Pancreas (tissue), 10 donors: ENCODE measurements around the gene FAM76B. TPM values are rescaled to one million over a fixed set of nuclear protein-coding genes. Genes with fewer than 3 reads are reported as not detected.

Experiments
- ATAC-seq, 4 donors: fragments of 200-7000 bp; cut with Tn5 transposase; one replicate each; pipeline versions ENCODE4 v1.8.0 to v1.9.1; 2020; ENCODE audit warnings: mild to moderate bottlenecking in 4 of 4, moderate library complexity in 4 of 4
- DNase-seq, 6 donors: peaks; one replicate each; pipeline ENCODE4 v3.0.0-alpha.2; 2020
- FAIRE-seq: peaks from 2 replicates; lab custom pipeline; 2012; peaks lifted over from hg19 to GRCh38; lab: Jason Lieb, UNC
- H3K27ac ChIP-seq, 4 donors: fragments of 200-600 bp; sonication (generic); 1 replicate in 3 of 4; 2 replicates in 1 of 4; pipeline versions ENCODE4 v1.5.0 to v1.8.0; 2020
- H3K27me3 ChIP-seq, 4 donors: fragments of 200-600 bp; one replicate each; pipeline ENCODE4 v1.8.0; 2021
- H3K36me3 ChIP-seq, 3 donors: fragments of 200-600 bp; sonication (generic) in 1 of 3; one replicate each; pipeline versions ENCODE4 v1.5.0 to v1.8.0; 2020 to 2021
- H3K4me1 ChIP-seq, 3 donors: fragments of 200-600 bp; one replicate each; pipeline ENCODE4 v1.8.0; 2021
- H3K4me3 ChIP-seq, 4 donors: fragments of 200-600 bp; sonication (generic) in 2 of 4; one replicate each; pipeline versions ENCODE4 v1.5.0 to v1.8.0; 2020 to 2021
- H3K9me3 ChIP-seq, 4 donors: fragments of 200-600 bp; one replicate each; pipeline ENCODE4 v1.8.0; 2021
- WGBS, 2 donors: extraction: QIAGEN DNeasy Blood & Tissue Kit; methylation state at CpG; one replicate each; pipeline ENCODE4 v1.1.7; 2013; 5-methylcytosine and 5-hydroxymethylcytosine counted together
- intact Hi-C, 3 donors: fragments of 100-400 bp; cut with DNase I; formaldehyde crosslinking; loops; one replicate each; pipeline versions ENCODE4 v1.11.1 to v1.14.2; 2022
- polyA plus RNA-seq, 2 donors: library from polyadenylated mRNA; stranded (reverse); fragments of 200-250 nt; gene quantifications; one replicate each; pipeline ENCODE4 v1.2.3, GENCODE V29; 2013
- total RNA-seq, 6 donors: library from RNA; stranded (reverse); fragmentation: NEBNext Ultra II Directional in 4 of 6; extraction: Animal tissue kit (Norgen Biotek cat#: 25700) in 4 of 6; gene quantifications; one replicate each; pipeline versions ENCODE4 v1.2.1 to v1.2.4, GENCODE V29; 2021 to 2023
- TF ChIP-seq, protein P1 (sequence below), 4 donors: fragments of 200-600 bp; sonication (generic) in 3 of 4; IDR thresholded peaks; one replicate each; pipeline versions ENCODE4 v1.5.0 to v1.8.0; 2021; ENCODE audit warnings: antibody characterized with exemption in 4 of 4
- donor health status: healthy with polysubstance abuse.
- donor health status: DM: no; HTN: no; CAD: no; lungs with moderate emphysema.
- donor health status: DM: no; HTN: no; CAD: no.
- donor health status: control.
- donor health status: control.
- donor health status: Bipolar disorder and iron deficiency.
- donor health status: DM: yes; HTN: yes; CAD: no.
- donor health status: DM: no; HTN: no; CAD: no.
- donor health status: DM: no; HTN: no; CAD: no.
- donor health status: DM: yes; HTN: yes; CAD: no.

FAM76B gene
- total and polyA plus RNA-seq, 8 donors, result 7.1 to 16.7 (median 9.3) TPM

DNA sequence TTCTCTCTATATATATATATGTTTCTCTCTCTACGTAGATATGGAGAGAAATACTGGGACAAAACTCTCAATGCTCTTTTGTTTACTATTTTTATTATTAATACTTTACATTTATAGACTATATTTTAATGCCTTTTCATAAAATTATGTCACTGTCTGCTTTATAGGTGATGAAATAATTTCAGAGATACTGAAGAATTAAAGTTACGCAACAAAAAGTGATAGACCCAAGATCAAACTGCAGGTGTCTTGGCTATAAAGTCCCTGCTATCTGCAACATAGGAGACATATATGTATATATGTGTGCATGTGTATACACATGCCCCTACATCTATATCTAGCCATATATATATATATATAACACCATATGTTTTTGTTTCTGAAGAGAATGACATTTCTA, 60.8 kb downstream of the FAM76B start:
- FAIRE-seq (no peak), ATAC-seq (no peak), DNase-seq (no peak)
- Histone ChIP-seq H3K27me3 (peaks cover 0 to 5% (median 0%) of the 10 kb centered on the region in 4 donors), H3K4me3 (no peak overlapping the region), H3K4me1 (peaks cover 0 to under 1% (median 0%) of the 10 kb centered on the region in 3 donors), H3K27ac (no peak overlapping the region), H3K36me3 (no peaks in the 10 kb centered on the region), H3K9me3 (no peaks in the 10 kb centered on the region)
- TF ChIP-seq, protein P1, sequence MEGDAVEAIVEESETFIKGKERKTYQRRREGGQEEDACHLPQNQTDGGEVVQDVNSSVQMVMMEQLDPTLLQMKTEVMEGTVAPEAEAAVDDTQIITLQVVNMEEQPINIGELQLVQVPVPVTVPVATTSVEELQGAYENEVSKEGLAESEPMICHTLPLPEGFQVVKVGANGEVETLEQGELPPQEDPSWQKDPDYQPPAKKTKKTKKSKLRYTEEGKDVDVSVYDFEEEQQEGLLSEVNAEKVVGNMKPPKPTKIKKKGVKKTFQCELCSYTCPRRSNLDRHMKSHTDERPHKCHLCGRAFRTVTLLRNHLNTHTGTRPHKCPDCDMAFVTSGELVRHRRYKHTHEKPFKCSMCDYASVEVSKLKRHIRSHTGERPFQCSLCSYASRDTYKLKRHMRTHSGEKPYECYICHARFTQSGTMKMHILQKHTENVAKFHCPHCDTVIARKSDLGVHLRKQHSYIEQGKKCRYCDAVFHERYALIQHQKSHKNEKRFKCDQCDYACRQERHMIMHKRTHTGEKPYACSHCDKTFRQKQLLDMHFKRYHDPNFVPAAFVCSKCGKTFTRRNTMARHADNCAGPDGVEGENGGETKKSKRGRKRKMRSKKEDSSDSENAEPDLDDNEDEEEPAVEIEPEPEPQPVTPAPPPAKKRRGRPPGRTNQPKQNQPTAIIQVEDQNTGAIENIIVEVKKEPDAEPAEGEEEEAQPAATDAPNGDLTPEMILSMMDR (IDR thresholded peaks at IDR 0.05), result no peak
- WGBS, 2 donors, result 94 to 96% methylated on average over 2 of the region's 2 CpGs
- intact Hi-C loops, result no loop called here

DNA sequence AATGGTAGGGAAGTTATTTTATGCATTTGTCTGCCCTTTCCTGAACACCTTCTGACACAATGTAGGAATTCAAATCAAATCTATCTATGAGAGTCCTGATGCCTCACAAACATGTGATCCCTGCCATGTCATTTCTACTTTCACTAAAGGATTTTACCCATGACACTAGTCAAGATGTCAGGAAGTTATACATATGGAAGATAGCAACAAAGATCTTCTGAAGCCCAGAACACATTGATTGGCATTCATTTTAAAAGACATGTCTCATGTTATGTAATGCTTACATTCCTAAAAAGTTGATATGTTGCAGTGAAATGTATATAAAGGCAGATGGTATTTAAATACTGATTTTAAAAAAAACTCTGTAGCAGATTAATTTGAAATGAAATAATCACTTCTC, 61.5 kb downstream of the FAM76B start:
- TF ChIP-seq, protein P1 (IDR thresholded peaks at IDR 0.05), result no peak
- DNase-seq (no peak), ATAC-seq (no peak), FAIRE-seq (no peak)
- Histone ChIP-seq H3K4me3 (no peak overlapping the region), H3K27ac (no peak overlapping the region), H3K9me3 (no peaks in the 10 kb centered on the region), H3K4me1 (no peaks in the 10 kb centered on the region), H3K27me3 (peaks cover 0 to 5% (median 0%) of the 10 kb centered on the region in 4 donors), H3K36me3 (no peaks in the 10 kb centered on the region)
- intact Hi-C loops, result no loop called here

DNA sequence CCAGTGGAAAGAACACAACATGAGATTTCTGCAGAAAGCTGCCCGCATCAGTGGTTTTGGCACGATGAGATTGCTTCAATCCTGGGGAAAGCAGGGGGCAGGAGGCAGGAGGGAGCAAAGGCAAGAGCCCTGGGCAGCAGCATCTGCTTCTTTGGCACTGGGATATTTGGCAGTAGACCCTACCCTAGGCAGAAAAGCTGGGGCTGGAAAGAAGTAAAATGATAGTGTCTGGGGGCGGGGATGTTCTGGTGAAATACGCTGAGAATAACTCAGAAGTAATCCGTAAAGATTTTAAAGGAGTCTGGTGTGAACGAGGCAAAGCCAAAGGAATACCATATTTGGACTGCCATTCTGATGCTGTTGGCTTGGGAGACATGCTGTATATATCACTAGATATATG, 62.0 kb downstream of the FAM76B start:
- H3K4me3 ChIP-seq, result no peak overlapping the region
- intact Hi-C loops, result no loop called here
- H3K9me3 ChIP-seq, result no peaks in the 10 kb centered on the region
- no peak for DNase-seq
- ATAC-seq, result no peak
- WGBS, 2 donors, result 79 to 81% methylated on average over 6 of the region's 6 CpGs
- TF ChIP-seq, protein P1 (IDR thresholded peaks at IDR 0.05), result no peak
- H3K4me1 ChIP-seq, result no peaks in the 10 kb centered on the region
- H3K36me3 ChIP-seq, result no peaks in the 10 kb centered on the region
- no peak for FAIRE-seq
- no peak overlapping the region for H3K27ac ChIP-seq
- peaks cover 0 to 5% (median 0%) of the 10 kb centered on the region in 4 donors for H3K27me3 ChIP-seq

DNA sequence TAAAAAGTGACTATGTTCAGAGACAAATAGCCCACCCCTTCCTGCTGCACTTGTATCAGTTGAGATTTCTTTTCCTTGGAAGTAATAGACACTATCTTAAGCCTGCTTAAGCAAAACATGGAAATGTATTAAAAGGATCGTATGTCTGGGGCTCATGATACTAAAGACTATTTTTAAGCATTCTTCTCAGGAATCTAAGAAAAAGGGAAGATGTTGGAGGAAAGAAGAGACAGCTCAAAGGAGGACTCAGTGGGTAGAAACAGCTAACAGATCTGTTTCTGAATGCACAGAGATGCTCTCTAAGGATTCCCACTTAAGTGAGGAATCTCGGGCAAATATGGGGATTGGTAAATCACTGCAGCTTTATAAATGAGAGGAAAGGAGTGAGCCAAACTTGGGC, 62.5 kb downstream of the FAM76B start:
- no peaks in the 10 kb centered on the region for H3K36me3 ChIP-seq
- no peaks in the 10 kb centered on the region for H3K4me1 ChIP-seq
- H3K9me3 ChIP-seq, result no peaks in the 10 kb centered on the region
- H3K27ac ChIP-seq, result no peak overlapping the region
- no peak for FAIRE-seq
- TF ChIP-seq, protein P1 (IDR thresholded peaks at IDR 0.05), result no peak
- DNase-seq, result no peak
- 70 to 73% methylated on average over 2 of the region's 2 CpGs for WGBS, 2 donors
- peaks cover 0 to 5% (median 0%) of the 10 kb centered on the region in 4 donors for H3K27me3 ChIP-seq
- no peak overlapping the region for H3K4me3 ChIP-seq
- intact Hi-C loops, result no loop called here
- ATAC-seq, result no peak

DNA sequence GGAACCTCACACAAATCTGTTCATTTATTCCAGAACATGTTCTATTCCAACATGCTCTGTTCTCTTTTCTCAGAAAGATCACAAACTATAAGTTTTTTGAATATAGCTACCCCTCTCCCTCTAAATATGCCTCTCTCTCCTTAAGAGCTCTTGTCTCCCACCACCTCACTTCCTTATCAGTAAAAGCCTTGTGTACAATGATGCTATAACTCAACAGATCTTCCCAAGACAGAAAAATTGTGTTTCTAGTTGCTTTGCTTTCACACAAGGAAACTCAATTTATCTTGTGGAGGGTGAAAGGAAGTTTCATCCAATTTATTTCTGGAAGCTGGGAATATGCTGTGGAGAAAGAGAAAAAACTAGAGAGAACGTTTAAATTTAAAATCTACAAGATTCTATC, 64.4 kb downstream of the FAM76B start:
- DNase-seq, result no peak
- H3K27me3 ChIP-seq, result peaks cover 0 to 5% (median 0%) of the 10 kb centered on the region in 4 donors
- H3K36me3 ChIP-seq, result no peaks in the 10 kb centered on the region
- H3K4me1 ChIP-seq, result no peaks in the 10 kb centered on the region
- no peak overlapping the region for H3K27ac ChIP-seq
- WGBS, 2 donors, result 49 to 50% methylated on average over 1 of the region's 1 CpG
- FAIRE-seq, result no peak
- TF ChIP-seq, protein P1 (IDR thresholded peaks at IDR 0.05), result no peak
- no peak for ATAC-seq
- H3K4me3 ChIP-seq, result no peak overlapping the region
- H3K9me3 ChIP-seq, result no peaks in the 10 kb centered on the region
- intact Hi-C loops, result no loop called here
